Measurements from ENCODE around the gene DGCR6L.
"Not testable (repeated sequence)": the region's sequence is repeated elsewhere in the genome, so short reads cannot be mapped to it uniquely, and the experiment has no call there.

Gene DGCR6L

GRCh38 chr22:20306646-20307447 lies 13.0 kb downstream of the DGCR6L start:
- not testable (repeated sequence) for H3K9me3 ChIP-seq, H3K4me1 ChIP-seq

GRCh38 chr22:20305894-20306645 lies 13.8 kb downstream of the DGCR6L start:
- H3K4me3 ChIP-seq (ENCODE audit: low read depth, low read length): no peak overlapping the region
- no peaks in the 10 kb centered on the region; the same call in 1 of the 2 replicates for H3K4me1 ChIP-seq
- H3K36me3 ChIP-seq: no peaks in the 10 kb centered on the region
- H3K27me3 ChIP-seq: no peaks in the 10 kb centered on the region
- peak; percentile 6 for DNase-seq
- H3K9me3 ChIP-seq: no peaks in the 10 kb centered on the region
- TF ChIP-seq CTCF (IDR thresholded peaks at IDR 0.05; ENCODE audit: low read depth, low read length): no peak

More at GRCh38 chr22:20306646-20307447, 13.0 kb downstream of the DGCR6L start:
- DNase-seq: peak; percentile 4
- H3K4me3 ChIP-seq (ENCODE audit: low read depth, low read length); H3K36me3 ChIP-seq; H3K27me3 ChIP-seq: not testable (repeated sequence)

GRCh38 chr22:20305230-20305893 lies 14.5 kb downstream of the DGCR6L start:
- peak; percentile 4 for DNase-seq
- H3K27me3 ChIP-seq; H3K36me3 ChIP-seq; H3K9me3 ChIP-seq; H3K4me3 ChIP-seq (ENCODE audit: low read depth, low read length); H3K4me1 ChIP-seq: not testable (repeated sequence)

GRCh38 chr22:20304646-20305045 lies 15.2 kb downstream of the DGCR6L start:
- H3K27me3 ChIP-seq: no peaks in the 10 kb centered on the region
- no peaks in the 10 kb centered on the region for H3K36me3 ChIP-seq
- H3K4me3 ChIP-seq (ENCODE audit: low read depth, low read length): no peak overlapping the region
- no peak for TF ChIP-seq CTCF (IDR thresholded peaks at IDR 0.05; ENCODE audit: low read depth, low read length)
- DNase-seq: no peak
- no peaks in the 10 kb centered on the region; the same call in 1 of the 2 replicates for H3K4me1 ChIP-seq
- H3K9me3 ChIP-seq: no peaks in the 10 kb centered on the region

DNA sequence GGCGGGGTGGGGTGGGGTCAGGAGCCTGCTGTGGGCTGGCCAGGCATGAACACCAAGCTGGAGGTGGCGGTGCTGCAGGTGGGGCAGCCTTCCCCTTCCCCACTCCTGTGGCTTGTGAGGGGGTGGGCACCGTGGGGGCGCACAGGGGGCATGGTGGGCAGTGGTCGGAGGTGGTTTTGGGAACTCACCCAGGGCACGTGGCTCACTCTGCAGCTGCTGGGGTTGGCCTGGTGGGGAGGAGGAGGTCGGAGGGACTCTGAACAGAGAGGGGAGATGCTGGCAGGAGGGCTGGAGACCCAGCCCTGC lies 16.7 kb downstream of the DGCR6L start:
- H3K4me3 ChIP-seq (ENCODE audit: low read depth, low read length); H3K27me3 ChIP-seq; H3K4me1 ChIP-seq; DNase-seq; H3K9me3 ChIP-seq; H3K36me3 ChIP-seq: not testable (repeated sequence)

DNA sequence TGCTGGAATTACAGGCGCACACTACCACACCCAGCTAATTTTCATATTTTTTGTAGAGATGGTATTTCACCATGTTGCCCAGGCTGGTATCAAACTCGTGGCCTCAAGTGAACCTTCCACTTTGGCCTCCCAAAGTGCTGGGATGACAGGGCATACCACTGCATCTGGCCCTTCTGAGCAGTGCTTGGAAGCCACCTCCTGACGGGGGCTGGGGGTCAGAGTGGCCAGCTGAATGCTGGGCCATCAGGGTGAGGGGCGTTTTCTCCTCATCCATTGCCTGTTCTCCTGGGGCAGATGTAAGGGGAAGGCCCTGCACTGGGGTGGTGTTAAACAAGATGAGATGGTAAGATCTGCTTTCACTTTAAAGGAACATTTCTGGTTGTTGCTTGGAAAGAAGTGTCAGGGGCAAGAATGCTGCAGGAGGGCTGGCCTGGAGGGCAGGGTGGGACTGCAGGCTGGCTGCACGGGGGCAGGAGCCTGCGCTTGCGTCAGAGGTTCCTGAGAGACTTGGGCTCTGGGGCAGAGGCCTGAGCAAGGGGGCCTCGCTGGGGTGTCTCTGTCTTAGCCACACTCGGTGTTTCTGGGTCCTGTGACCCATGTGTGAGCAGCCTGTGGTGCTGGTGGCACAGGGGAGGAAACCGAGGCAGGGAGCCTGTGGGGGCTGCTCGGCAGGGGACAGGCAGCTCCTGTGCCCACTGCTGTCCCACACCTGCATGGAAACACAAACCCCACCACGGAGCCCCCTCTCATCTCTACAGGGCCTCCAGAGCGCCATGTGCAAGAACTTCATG lies 17.2 kb downstream of the DGCR6L start:
- Histone ChIP-seq H3K27me3 (no peaks in the 10 kb centered on the region), H3K4me3 (ENCODE audit: low read depth, low read length) (no peak overlapping the region), H3K36me3 (no peaks in the 10 kb centered on the region), H3K9me3 (no peaks in the 10 kb centered on the region), H3K4me1 (no peaks in the 10 kb centered on the region; the same call in 1 of the 2 replicates)
- DNase-seq: no peak
- TF ChIP-seq CTCF (IDR thresholded peaks at IDR 0.05; ENCODE audit: low read depth, low read length): no peak

- no peak for TF ChIP-seq CTCF (IDR thresholded peaks at IDR 0.05; ENCODE audit: low read depth, low read length)
- Histone ChIP-seq H3K27me3 (no peaks in the 10 kb centered on the region), H3K9me3 (no peaks in the 10 kb centered on the region), H3K4me1 (no peaks in the 10 kb centered on the region; the same call in 1 of the 2 replicates), H3K4me3 (ENCODE audit: low read depth, low read length) (peak overlapping the region; percentile 51), H3K36me3 (no peaks in the 10 kb centered on the region)
- no peak for DNase-seq
Observed at GRCh38 chr22:20299746-20300136, 20.1 kb downstream of the DGCR6L start.
